ENCODE measurements around the gene TRIO. TPM values are rescaled to one million over a fixed set of nuclear protein-coding genes. Genes with fewer than 3 reads are reported as not detected.

The TRIO gene
- total RNA-seq, 4 donors from 2014 or later = 21.2 to 105 (median 47.6) TPM

- intact Hi-C loops (cut with DNase I) = no loop called here
- Histone ChIP-seq H3K36me3 (no peaks in the 10 kb centered on the region), H3K4me3 (no peak overlapping the region), H3K27ac (peak overlapping the region in 3 of 4 donors; percentile 86 to 91 (median 87)), H3K9me3 (no peaks in the 10 kb centered on the region), H3K4me1 (peaks cover 18 to 86% (median 40%) of the 10 kb centered on the region in 3 donors), H3K27me3 (no peaks in the 10 kb centered on the region)
- no peak for DNase-seq
- WGBS, 2 donors = 68 to 72% methylated on average over 5 of the region's 5 CpGs
- no peak for TF ChIP-seq CTCF (IDR thresholded peaks at IDR 0.05)
- no peak for TF ChIP-seq POLR2A (IDR thresholded peaks at IDR 0.05)
Observed at GRCh38 chr5:14187660-14188059, 44.5 kb downstream of the TRIO start.

- Histone ChIP-seq H3K27me3 (no peaks in the 10 kb centered on the region), H3K36me3 (no peaks in the 10 kb centered on the region), H3K9me3 (no peaks in the 10 kb centered on the region), H3K4me1 (peaks cover 18 to 80% (median 33%) of the 10 kb centered on the region in 3 donors), H3K4me3 (no peak overlapping the region), H3K27ac (peak overlapping the region in 3 of 4 donors; percentile 86 to 91 (median 87))
- DNase-seq = no peak
- 90 to 95% methylated on average over 4 of the region's 4 CpGs for WGBS, 2 donors
- TF ChIP-seq CTCF (IDR thresholded peaks at IDR 0.05) (no peak), POLR2A (IDR thresholded peaks at IDR 0.05) (no peak)
- intact Hi-C loops (cut with DNase I) = no loop called here
Observed at GRCh38 chr5:14188778-14189177, 45.6 kb downstream of the TRIO start.

DNA sequence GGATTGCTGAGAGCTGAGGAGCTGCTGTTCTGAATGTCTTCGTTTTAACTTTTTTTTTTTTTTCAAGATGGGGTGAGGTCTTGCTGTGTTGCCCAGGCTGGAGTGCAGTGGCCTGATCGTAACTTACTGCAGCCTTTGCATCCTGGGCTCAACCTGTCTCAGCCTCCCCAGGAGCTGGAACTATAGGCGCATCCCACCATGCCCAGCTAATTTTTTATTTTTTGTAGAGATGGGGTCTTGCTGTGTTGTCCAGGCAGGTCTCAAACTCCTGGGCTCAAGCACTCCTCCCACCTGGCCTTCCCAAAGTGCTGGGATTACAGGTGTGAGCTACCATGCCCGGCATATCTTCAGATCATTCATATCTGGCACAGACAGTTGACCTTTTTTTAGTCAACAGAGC is 46.5 kb downstream of the TRIO start:
- Histone ChIP-seq H3K27me3 (no peaks in the 10 kb centered on the region), H3K27ac (peak overlapping the region; percentile 40 to 87 (median 78)), H3K36me3 (no peaks in the 10 kb centered on the region), H3K4me1 (peaks cover 14 to 71% (median 33%) of the 10 kb centered on the region in 3 donors), H3K4me3 (no peak overlapping the region), H3K9me3 (no peaks in the 10 kb centered on the region)
- TF ChIP-seq POLR2A (IDR thresholded peaks at IDR 0.05) (no peak), CTCF (IDR thresholded peaks at IDR 0.05) (no peak)
- WGBS, 2 donors = 52 to 59% methylated on average over 4 of the region's 4 CpGs
- no peak for DNase-seq
- intact Hi-C loops (cut with DNase I) = no loop called here

DNA sequence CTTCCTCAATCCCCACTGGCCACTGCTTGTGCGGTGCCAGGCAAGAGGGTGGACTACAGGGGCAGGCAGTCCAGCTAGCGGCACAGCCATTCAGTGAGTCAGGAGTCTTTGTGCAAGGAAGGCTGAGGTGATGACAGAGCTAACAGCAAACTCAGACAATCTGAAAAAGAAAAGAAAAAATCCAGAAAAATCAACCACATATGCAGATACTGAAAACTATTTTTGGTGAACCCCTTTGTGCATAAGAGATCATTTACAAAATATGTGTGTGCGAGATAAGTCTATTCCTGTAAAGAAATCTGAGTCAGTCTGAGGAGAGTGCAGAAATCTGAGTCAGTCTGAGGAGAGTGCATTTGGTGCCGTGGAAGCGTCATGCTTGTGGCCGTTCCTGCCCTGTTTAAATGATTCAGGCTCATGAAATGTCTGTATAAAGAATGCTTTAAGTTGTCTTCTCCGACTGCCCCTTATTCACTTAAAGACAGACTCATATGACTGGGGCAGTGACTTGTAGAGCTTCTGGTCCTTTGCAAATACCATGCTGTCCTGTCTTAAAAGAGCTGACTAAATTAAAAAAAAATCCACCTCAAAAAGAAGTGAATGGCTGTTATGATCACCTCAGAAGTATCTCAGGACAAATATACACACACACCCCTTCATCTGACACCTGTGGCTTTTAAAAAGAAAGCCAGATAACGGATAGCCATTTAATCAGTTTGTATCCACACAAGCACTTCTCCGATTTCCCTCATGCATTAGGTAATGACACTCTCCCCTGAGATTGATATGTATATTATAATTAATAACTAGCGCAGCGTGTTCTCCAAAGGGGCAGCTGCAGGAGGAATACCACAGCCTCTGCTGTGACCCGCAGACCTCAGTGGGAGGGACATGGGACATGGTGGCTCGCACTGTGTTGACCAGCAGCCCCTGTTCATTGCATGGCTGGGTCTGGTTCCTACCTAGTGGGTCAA is 47.3 kb downstream of the TRIO start:
- no peak for TF ChIP-seq POLR2A (IDR thresholded peaks at IDR 0.05)
- no peak for TF ChIP-seq CTCF (IDR thresholded peaks at IDR 0.05)
- 42 to 44% methylated on average over 13 of the region's 13 CpGs for WGBS, 2 donors
- peak overlapping the region in 1 of 4 donors; percentile 13 for H3K4me3 ChIP-seq
- H3K27ac ChIP-seq = peak overlapping the region; percentile 40 to 87 (median 78)
- H3K36me3 ChIP-seq = no peaks in the 10 kb centered on the region
- H3K9me3 ChIP-seq = no peaks in the 10 kb centered on the region
- DNase-seq = no peak
- intact Hi-C loops (cut with DNase I) = no loop called here
- no peaks in the 10 kb centered on the region for H3K27me3 ChIP-seq
- peaks cover 8 to 63% (median 27%) of the 10 kb centered on the region in 3 donors for H3K4me1 ChIP-seq

GRCh38 chr5:14191325-14191724 is 48.2 kb downstream of the TRIO start:
- Histone ChIP-seq H3K27ac (peak overlapping the region; percentile 32 to 87 (median 78)), H3K4me3 (no peak overlapping the region), H3K9me3 (no peaks in the 10 kb centered on the region), H3K36me3 (no peaks in the 10 kb centered on the region), H3K27me3 (no peaks in the 10 kb centered on the region), H3K4me1 (peaks cover 2 to 60% (median 21%) of the 10 kb centered on the region in 3 donors)
- no peak for DNase-seq
- TF ChIP-seq POLR2A (IDR thresholded peaks at IDR 0.05) (no peak), CTCF (IDR thresholded peaks at IDR 0.05) (no peak)
- 73% methylated on average over 3 of the region's 3 CpGs for WGBS, 2 donors
- intact Hi-C loops (cut with DNase I) = no loop called here
